Naive thymus-derived CD4-positive, alpha-beta T cell (primary cell): ENCODE results near the gene UBASH3A. TPM values are rescaled to one million over a fixed set of nuclear protein-coding genes. Genes with fewer than 3 reads are reported as not detected.

ENCODE experiments used
- ATAC-seq: fragments of 150-1000 bp; cut with Tn5 transposase; 2 replicates; pipeline ENCODE4 v1.10.0; 2021; ENCODE audit warnings: mild to moderate bottlenecking, moderate library complexity
- CTCF ChIA-PET: fragments of 350-600 bp; sonication (Branson Sonifier 250); formaldehyde crosslinking; loops from one replicate; lab custom pipeline; 2021; ENCODE audit warnings: antibody characterized with exemption; lab: Charles Lee
- POLR2A ChIA-PET: fragments of 350-600 bp; sonication (Branson Sonifier 250); formaldehyde crosslinking; loops from one replicate; lab custom pipeline; 2021; ENCODE audit warnings: antibody characterized with exemption, inconsistent platforms; lab: Charles Lee
- DNase-seq, 9 donors: peaks; one replicate each; pipeline versions ENCODE4 v3.0.0 to v3.0.0-alpha.2; 2020 to 2022; ENCODE audit warnings: mixed read lengths in 1 of 9
- H3K27ac ChIP-seq: one replicate; pipeline ENCODE4 v1.7.0; 2013; ENCODE audit warnings: mild to moderate bottlenecking, low read depth, low read length, moderate library complexity
- H3K27me3 ChIP-seq, 2 donors: one replicate each; pipeline ENCODE4 v1.7.0; 2013; ENCODE audit warnings: low read length in 2 of 2, mild to moderate bottlenecking in 2 of 2, moderate library complexity in 2 of 2; ENCODE audit not compliant: control insufficient read depth in 2 of 2, insufficient read depth in 2 of 2
- H3K36me3 ChIP-seq, 3 experiments: 1 replicate in 2 of 3; 2 replicates in 1 of 3; pipeline ENCODE4 v1.7.0; 2013; ENCODE audit warnings: low read length in 3 of 3, mild to moderate bottlenecking in 3 of 3, moderate library complexity in 1 of 3; ENCODE audit not compliant: insufficient read depth in 3 of 3, control insufficient read depth in 2 of 3
- H3K4me1 ChIP-seq, 2 donors: one replicate each; pipeline ENCODE4 v1.7.0; 2013; ENCODE audit warnings: low read length in 2 of 2, mild to moderate bottlenecking in 2 of 2, moderate library complexity in 1 of 2; ENCODE audit not compliant: control insufficient read depth in 2 of 2, insufficient read depth in 2 of 2
- H3K4me3 ChIP-seq: 2 replicates; pipeline ENCODE4 v1.7.0; 2013; ENCODE audit warnings: mild to moderate bottlenecking, low read length
- H3K9me3 ChIP-seq, 3 experiments: 1 replicate in 2 of 3; 2 replicates in 1 of 3; pipeline ENCODE4 v1.7.0; 2013; ENCODE audit warnings: low read length in 3 of 3; ENCODE audit not compliant: control insufficient read depth in 2 of 3
- H3K27ac Mint-ChIP-seq, 9 donors: one replicate each; pipeline ENCODE4 v1.8.0; 2020 to 2022; ENCODE audit warnings: mixed read lengths in 9 of 9, mild to moderate bottlenecking in 8 of 9, moderate library complexity in 5 of 9, inconsistent platforms in 2 of 9
- H3K27me3 Mint-ChIP-seq, 5 donors: one replicate each; pipeline ENCODE4 v1.8.0; 2021 to 2022; ENCODE audit warnings: mixed read lengths in 5 of 5, mild to moderate bottlenecking in 1 of 5
- H3K36me3 Mint-ChIP-seq, 5 donors: one replicate each; pipeline ENCODE4 v1.8.0; 2020 to 2022; ENCODE audit warnings: mixed read lengths in 5 of 5, mild to moderate bottlenecking in 3 of 5, inconsistent platforms in 1 of 5
- H3K4me1 Mint-ChIP-seq, 7 donors: one replicate each; pipeline ENCODE4 v1.8.0; 2020 to 2022; ENCODE audit warnings: mixed read lengths in 7 of 7, mild to moderate bottlenecking in 3 of 7, inconsistent platforms in 1 of 7
- H3K4me3 Mint-ChIP-seq, 10 donors: one replicate each; pipeline ENCODE4 v1.8.0; 2020 to 2022; ENCODE audit warnings: mild to moderate bottlenecking in 10 of 10, mixed read lengths in 10 of 10, moderate library complexity in 6 of 10, inconsistent platforms in 2 of 10
- H3K9me3 Mint-ChIP-seq, 11 donors: one replicate each; pipeline ENCODE4 v1.8.0; 2020 to 2022; ENCODE audit warnings: mixed read lengths in 11 of 11, mild to moderate bottlenecking in 4 of 11, inconsistent platforms in 1 of 11, moderate library complexity in 1 of 11
- intact Hi-C, 2 donors: fragments of 100-400 bp; cut with micrococcal nuclease; formaldehyde crosslinking; loops; one replicate each; pipeline ENCODE4 v1.15.1; 2023
- polyA plus RNA-seq, 2 donors: library from polyadenylated mRNA; unstranded; fragments of 300-500 nt; fragmentation: Illumina TruSeq; gene quantifications; one replicate each; pipeline ENCODE4 v1.2.3, GENCODE V29; 2021
- total RNA-seq, 6 experiments: library from RNA in 5 of 6; stranded (reverse) in 5 of 6; gene quantifications; 1 replicate in 5 of 6; 2 replicates in 1 of 6; pipeline ENCODE4 v1.2.3 and lab custom pipeline; 2021 to 2026

The UBASH3A gene
- total and polyA plus RNA-seq, 7 experiments from 2014 or later = 41.9 to 101 (median 91.7) TPM

DNA sequence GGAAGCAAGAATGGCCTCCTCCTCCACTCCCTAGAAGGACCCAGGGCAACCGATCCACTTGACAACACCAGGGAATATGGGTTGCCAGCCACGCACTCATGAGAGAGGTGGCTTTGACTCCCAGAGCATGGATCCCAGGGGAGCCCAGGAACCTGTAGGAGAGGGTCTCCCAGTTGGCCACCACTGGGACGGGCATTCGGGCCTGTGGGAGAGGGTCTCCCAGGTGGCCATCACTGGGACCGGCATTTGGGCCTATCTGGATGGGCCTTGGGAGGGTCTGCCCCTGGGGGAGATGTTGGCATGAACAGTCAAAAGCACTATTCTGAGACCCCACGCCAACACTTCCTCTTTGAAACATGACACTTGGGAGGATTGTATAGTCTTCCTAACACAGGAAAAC lies 37.9 kb upstream of the UBASH3A start:
- Mint-ChIP-seq H3K4me1 (peaks cover 0 to 9% (median 5%) of the 10 kb centered on the region in 7 donors), H3K27me3 (peaks cover 0 to 15% (median 0%) of the 10 kb centered on the region in 5 donors), H3K9me3 (no peaks in the 10 kb centered on the region), H3K27ac (no peak overlapping the region), H3K4me3 (no peak overlapping the region), H3K36me3 (no peaks in the 10 kb centered on the region)
- ChIA-PET POLR2A (no interaction called here), CTCF (no interaction called here)
- H3K36me3 ChIP-seq = no peaks in the 10 kb centered on the region
- no peaks in the 10 kb centered on the region for H3K27me3 ChIP-seq
- no peak for DNase-seq
- no peaks in the 10 kb centered on the region for H3K9me3 ChIP-seq
- no peak for ATAC-seq
- no peak overlapping the region for H3K27ac ChIP-seq
- H3K4me3 ChIP-seq = no peak overlapping the region
- intact Hi-C loops = no loop called here
- H3K4me1 ChIP-seq = no peaks in the 10 kb centered on the region

DNA sequence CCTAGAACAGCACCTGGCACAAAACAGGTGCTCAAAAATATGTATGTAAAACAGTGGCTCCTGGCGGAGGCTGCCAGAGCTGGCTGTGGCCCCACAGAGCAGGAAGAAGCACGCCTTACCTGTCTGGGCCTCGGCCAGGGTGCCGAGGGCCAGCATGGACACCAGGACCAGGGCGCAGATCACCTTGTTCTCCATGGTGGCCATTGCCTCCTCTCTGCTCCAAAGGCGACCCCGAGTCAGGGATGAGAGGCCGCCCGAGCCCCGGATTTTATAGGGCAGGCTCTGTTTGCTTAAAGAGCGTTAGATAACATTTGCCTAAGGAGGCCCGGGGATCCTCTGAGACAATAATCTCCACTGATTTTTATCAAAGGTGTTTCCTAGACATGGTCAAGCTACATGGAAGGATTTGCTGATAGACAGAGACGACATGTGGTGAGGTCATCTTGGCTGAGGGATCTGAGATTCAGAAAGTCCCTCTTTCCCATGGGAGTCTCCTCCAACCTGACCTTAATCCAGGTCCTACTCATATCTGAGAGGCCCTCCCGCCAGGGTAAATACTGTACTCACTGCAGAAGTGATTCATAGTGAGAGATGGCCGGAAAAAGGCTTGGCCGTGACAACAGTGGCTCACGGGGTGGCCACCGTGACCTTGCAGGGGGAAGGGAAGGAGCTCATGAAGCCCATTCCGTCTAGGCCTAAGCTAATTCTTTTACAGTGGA lies 37.3 kb upstream of the UBASH3A start, which contains the start of gene TFF1:
TFF1 (minus strand) TSS at position 244 of the 719 bp plus-strand sequence; CDS start at position 204, 40 bp downstream.
- Mint-ChIP-seq H3K4me1 (peaks cover 2 to 9% (median 5%) of the 10 kb centered on the region in 7 donors), H3K9me3 (no peaks in the 10 kb centered on the region), H3K27ac (no peak within 1 kb of the TSS), H3K36me3 (no peaks in the 10 kb centered on the region), H3K4me3 (no peak within 1 kb of the TSS), H3K27me3 (peaks cover 0 to 15% (median 0%) of the 10 kb centered on the region in 5 donors)
- CTCF ChIA-PET = interaction anchor here (0.6 kb wide), 1 partner anchor 58 kb away, joined by 3 read pairs; no protein-coding TSS in a partner anchor
- Histone ChIP-seq H3K27ac (no peak within 1 kb of the TSS), H3K9me3 (no peaks in the 10 kb centered on the region), H3K4me1 (no peaks in the 10 kb centered on the region), H3K36me3 (no peaks in the 10 kb centered on the region), H3K27me3 (no peaks in the 10 kb centered on the region), H3K4me3 (no peak within 1 kb of the TSS)
- POLR2A ChIA-PET = no interaction called here
- DNase-seq (no peak), ATAC-seq (no peak)
- intact Hi-C loops = no loop called here

DNA sequence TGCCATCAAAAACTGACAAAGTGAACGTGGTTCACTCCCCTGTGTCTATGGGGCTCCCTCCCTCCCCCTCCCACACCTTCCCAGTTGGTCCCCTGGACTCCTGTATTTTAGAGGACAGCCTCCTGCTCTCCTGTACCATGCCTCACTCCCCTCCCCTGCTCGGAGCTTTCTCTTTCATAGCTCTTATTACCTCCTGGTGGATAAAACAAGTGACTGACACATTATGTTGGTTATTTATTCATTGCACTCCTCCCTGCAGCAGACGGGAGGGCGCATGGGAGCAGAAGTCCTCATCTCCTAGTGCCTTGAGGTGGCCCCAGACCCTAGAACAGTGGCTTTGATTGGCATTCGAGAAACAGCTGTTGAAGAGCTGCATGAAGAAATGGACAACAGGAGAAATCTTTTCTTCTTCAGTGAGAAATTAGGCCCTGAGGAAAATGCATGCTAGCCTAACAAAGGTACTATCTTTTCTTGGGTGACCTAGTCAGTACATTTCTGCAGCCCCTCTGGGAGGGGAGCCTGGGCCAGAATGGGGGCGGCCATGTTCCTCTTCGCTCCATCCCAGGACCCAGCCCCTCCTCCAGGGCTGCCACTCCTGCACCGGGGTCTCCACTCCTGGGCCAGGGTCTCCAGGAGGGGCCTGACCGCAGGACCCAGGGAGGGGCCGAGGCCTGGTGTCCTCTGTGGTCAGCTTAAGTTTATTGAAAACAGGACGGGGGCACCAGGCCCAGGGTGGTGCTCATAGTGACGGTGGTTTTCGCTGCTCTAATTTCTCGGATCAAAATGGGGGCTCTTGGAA lies 36.1 kb upstream of the UBASH3A start:
- no peak overlapping the region for H3K4me3 ChIP-seq
- H3K4me1 ChIP-seq = no peaks in the 10 kb centered on the region
- H3K27ac ChIP-seq = no peak overlapping the region
- ChIA-PET POLR2A (interaction anchor here (0.6 to 1.1 kb wide), 2 partner anchors 36 to 44 kb away, joined by 3 to 4 read pairs; partner anchors contain the start of gene UBASH3A), CTCF (no interaction called here)
- Mint-ChIP-seq H3K27me3 (peaks cover 0 to 11% (median 0%) of the 10 kb centered on the region in 5 donors), H3K4me1 (peaks cover 2 to 11% (median 8%) of the 10 kb centered on the region in 7 donors), H3K4me3 (no peak overlapping the region), H3K36me3 (no peaks in the 10 kb centered on the region), H3K27ac (no peak overlapping the region), H3K9me3 (no peaks in the 10 kb centered on the region)
- DNase-seq (no peak), ATAC-seq (no peak)
- no peaks in the 10 kb centered on the region for H3K36me3 ChIP-seq
- H3K9me3 ChIP-seq = no peaks in the 10 kb centered on the region
- no peaks in the 10 kb centered on the region for H3K27me3 ChIP-seq
- intact Hi-C loops = no loop called here

DNA sequence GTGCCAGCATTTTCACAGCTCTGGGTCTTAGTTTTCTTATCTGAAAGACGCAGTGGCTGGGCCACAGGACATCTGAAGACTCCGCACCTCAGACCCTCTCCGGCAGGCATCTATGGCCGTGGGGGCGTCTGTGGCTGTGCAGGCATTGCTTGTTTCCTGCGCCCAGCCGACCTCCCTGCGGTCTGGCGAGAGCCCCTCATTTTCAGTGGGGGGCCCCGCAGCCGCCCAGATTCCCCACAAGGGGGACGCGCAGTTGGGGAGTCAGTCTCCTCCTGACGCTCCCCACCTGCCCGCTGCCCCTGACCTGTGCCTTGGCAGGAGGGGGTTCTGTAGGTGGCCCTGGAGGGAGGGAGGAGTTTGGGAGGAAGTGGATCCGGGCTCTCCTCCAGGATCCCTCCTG lies 33.9 kb upstream of the UBASH3A start:
- H3K9me3 Mint-ChIP-seq = no peaks in the 10 kb centered on the region
- ATAC-seq = no peak
- Histone ChIP-seq H3K36me3 (no peaks in the 10 kb centered on the region), H3K27me3 (no peaks in the 10 kb centered on the region), H3K27ac (no peak overlapping the region), H3K9me3 (no peaks in the 10 kb centered on the region), H3K4me3 (no peak overlapping the region), H3K4me1 (no peaks in the 10 kb centered on the region)
- intact Hi-C loops = no loop called here
- ChIA-PET CTCF (no interaction called here), POLR2A (no interaction called here)
- H3K4me3 Mint-ChIP-seq = no peak overlapping the region
- no peak for DNase-seq
- peaks cover 0 to 26% (median 5%) of the 10 kb centered on the region in 7 donors for H3K4me1 Mint-ChIP-seq
- peaks cover 0 to 4% (median 0%) of the 10 kb centered on the region in 5 donors for H3K27me3 Mint-ChIP-seq
- no peak overlapping the region for H3K27ac Mint-ChIP-seq
- H3K36me3 Mint-ChIP-seq = no peaks in the 10 kb centered on the region

DNA sequence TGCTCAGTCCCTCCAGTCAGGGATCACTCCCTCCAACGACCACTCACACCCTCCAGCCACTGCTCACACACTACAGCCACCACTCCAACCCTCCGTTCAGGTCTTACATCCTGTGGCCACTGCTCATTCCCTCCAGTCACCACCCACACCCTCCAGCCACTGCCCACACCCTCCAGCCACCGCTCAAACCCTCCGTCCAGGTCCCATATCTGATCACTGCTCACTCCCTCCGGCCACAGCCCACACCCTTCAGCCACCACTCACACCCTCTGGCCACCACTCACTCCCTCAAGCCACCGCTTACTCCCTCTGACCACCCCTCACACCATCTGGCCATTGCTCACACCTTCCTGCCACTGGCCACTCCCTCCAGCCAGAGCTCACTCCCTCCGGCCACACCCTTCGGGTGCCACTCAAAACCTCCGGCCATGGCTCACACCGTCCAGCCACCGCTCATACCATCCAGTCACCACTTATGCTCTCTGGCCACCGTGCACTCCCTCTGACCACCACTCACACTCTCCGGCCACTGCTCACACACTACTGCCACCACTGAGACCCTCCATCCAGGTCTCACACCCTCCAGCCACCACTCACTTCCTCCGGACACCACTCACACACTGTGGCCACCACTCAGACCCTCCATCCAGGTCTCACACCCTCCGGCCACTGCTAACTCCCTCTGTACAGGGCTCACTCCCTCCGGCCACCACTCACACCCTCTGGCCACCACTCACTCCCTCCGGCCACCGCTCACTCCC lies 32.6 kb upstream of the UBASH3A start:
- ChIA-PET POLR2A (no interaction called here), CTCF (no interaction called here)
- Mint-ChIP-seq H3K4me3 (no peak overlapping the region), H3K4me1 (peaks cover 0 to 26% (median 5%) of the 10 kb centered on the region in 7 donors), H3K36me3 (no peaks in the 10 kb centered on the region), H3K27ac (peak overlapping the region in 4 of 9 donors; percentile 18 to 83 (median 40)), H3K27me3 (peaks cover 0 to 4% (median 0%) of the 10 kb centered on the region in 5 donors), H3K9me3 (no peaks in the 10 kb centered on the region)
- intact Hi-C loops = no loop called here
- no peaks in the 10 kb centered on the region for H3K27me3 ChIP-seq
- DNase-seq (no peak), ATAC-seq (no peak)
- H3K4me3 ChIP-seq = no peak overlapping the region
- no peaks in the 10 kb centered on the region for H3K9me3 ChIP-seq
- H3K27ac ChIP-seq = no peak overlapping the region
- H3K4me1 ChIP-seq = no peaks in the 10 kb centered on the region
- no peaks in the 10 kb centered on the region for H3K36me3 ChIP-seq

DNA sequence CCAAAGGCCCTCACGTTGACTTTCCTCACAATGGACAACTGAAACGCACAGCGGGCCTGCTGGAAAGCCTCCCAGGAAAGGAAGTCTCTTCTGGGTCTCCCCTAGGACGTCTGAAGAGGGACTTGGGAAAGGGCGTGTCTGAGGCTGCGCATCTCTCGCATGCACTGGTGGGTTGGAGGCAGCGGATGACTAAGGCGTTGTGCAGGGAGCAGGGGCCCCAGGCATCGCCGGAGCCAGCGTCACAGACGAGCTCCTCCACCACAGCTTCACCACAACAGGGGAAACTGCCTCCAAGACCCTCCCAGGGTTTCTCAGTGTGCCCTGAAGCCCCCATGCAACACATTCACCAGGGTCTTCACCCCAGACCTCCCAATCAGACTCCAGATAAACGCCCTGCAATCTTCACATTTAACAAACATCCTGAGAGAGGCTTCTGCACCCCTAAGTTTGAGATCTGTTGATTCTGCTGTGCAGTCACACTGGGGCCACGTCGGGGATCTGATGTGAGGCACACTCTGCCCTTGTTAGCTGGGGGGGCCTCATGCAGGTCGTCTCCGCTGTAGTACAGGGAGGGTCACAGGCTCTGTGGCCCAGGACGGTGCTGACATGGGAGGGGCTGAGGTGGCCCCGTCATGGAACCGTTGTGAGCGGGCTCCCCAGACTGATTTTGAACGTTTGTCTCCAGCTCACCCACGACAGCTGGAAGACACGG lies 30.4 kb upstream of the UBASH3A start:
- Mint-ChIP-seq H3K9me3 (no peaks in the 10 kb centered on the region), H3K4me3 (peak overlapping the region in 1 of 10 donors; percentile 10), H3K36me3 (peaks cover 0 to 3% (median 0%) of the 10 kb centered on the region in 5 donors), H3K4me1 (peaks cover 0 to 23% (median 5%) of the 10 kb centered on the region in 7 donors), H3K27ac (peak overlapping the region in 2 of 9 donors; percentile 11 to 44), H3K27me3 (peaks cover 0 to 4% (median 0%) of the 10 kb centered on the region in 5 donors)
- H3K27ac ChIP-seq = no peak overlapping the region
- H3K36me3 ChIP-seq = no peaks in the 10 kb centered on the region
- ChIA-PET POLR2A (interaction anchor here (0.8 kb wide), 1 partner anchor 20 kb away, joined by 7 read pairs; no protein-coding TSS in a partner anchor), CTCF (no interaction called here)
- no peaks in the 10 kb centered on the region for H3K9me3 ChIP-seq
- H3K4me1 ChIP-seq = no peaks in the 10 kb centered on the region
- intact Hi-C loops = no loop called here
- H3K27me3 ChIP-seq = no peaks in the 10 kb centered on the region
- DNase-seq = no peak
- no peak overlapping the region for H3K4me3 ChIP-seq
- ATAC-seq = no peak
